Gastroesophageal sphincter (tissue), 4 donors: ENCODE measurements around the gene HOXA11. TPM values are rescaled to one million over a fixed set of nuclear protein-coding genes. Genes with fewer than 3 reads are reported as not detected.

Experiments
- ATAC-seq: fragments of 150-250 bp; one replicate; pipeline ENCODE4 v1.9.1; 2016; ENCODE audit warnings: mild to moderate bottlenecking, moderate library complexity
- H3K27ac ChIP-seq, 4 donors: fragments of 200-600 bp; sonication (generic) in 3 of 4; 1 replicate in 3 of 4; 2 replicates in 1 of 4; pipeline ENCODE4 v1.5.1; 2016 to 2019
- H3K27me3 ChIP-seq: fragments of 200-600 bp; sonication (generic); one replicate; pipeline ENCODE4 v1.5.1; 2019
- H3K36me3 ChIP-seq, 2 donors: fragments of 200-600 bp; sonication (generic); one replicate each; pipeline ENCODE4 v1.5.1; 2019; ENCODE audit warnings: control low read depth in 1 of 2
- H3K4me1 ChIP-seq, 3 donors: fragments of 200-600 bp; sonication (generic); 1 replicate in 2 of 3; 2 replicates in 1 of 3; pipeline ENCODE4 v1.5.1; 2016 to 2019; ENCODE audit warnings: control low read depth in 2 of 3
- H3K4me3 ChIP-seq, 2 donors: fragments of 200-600 bp; sonication (generic); one replicate each; pipeline ENCODE4 v1.5.1; 2019; ENCODE audit warnings: mild to moderate bottlenecking in 1 of 2, moderate library complexity in 1 of 2
- H3K9me3 ChIP-seq, 3 donors: fragments of 200-600 bp; sonication (generic); one replicate each; pipeline ENCODE4 v1.5.1; 2017 to 2019; ENCODE audit warnings: control low read depth in 2 of 3
- CTCF ChIP-seq, 4 experiments: fragments of 200-600 bp in 2 of 4; fragments of 450-650 bp in 2 of 4; sonication (generic) in 1 of 4; IDR thresholded peaks; one replicate each; pipeline ENCODE4 v1.5.1; 2017 to 2019; ENCODE audit warnings: antibody characterized with exemption in 4 of 4, mild to moderate bottlenecking in 2 of 4, moderate library complexity in 2 of 4
- EP300 ChIP-seq: sonication (generic); formaldehyde crosslinking; IDR thresholded peaks from one replicate; pipeline ENCODE4 v1.6.1; 2017; ENCODE audit warnings: antibody characterized with exemption, mild to moderate bottlenecking
- POLR2A ChIP-seq, 2 donors: fragments of 450-650 bp; IDR thresholded peaks; one replicate each; pipeline ENCODE4 v1.6.1; 2017; ENCODE audit warnings: antibody characterized with exemption in 2 of 2, mild to moderate bottlenecking in 2 of 2, moderate library complexity in 1 of 2
- POLR2AphosphoS5 ChIP-seq: sonication (generic); formaldehyde crosslinking; IDR thresholded peaks from one replicate; pipeline ENCODE4 v1.6.1; 2017; ENCODE audit warnings: antibody characterized with exemption
- WGBS, 2 donors: methylation state at CpG; one replicate each; pipeline ENCODE4 v1.1.5; 2018; ENCODE audit warnings: low coverage in 1 of 2; 5-methylcytosine and 5-hydroxymethylcytosine counted together
- total RNA-seq, 4 donors: library from RNA; depleted of rRNA; stranded (reverse); fragments of >200 nt; gene quantifications; one replicate each; pipeline ENCODE4 v1.1.0, GENCODE V29; 2016

Gene HOXA11
- total RNA-seq, 4 donors from 2014 or later = 0.12 TPM; not detected in 3

- no peaks in the 10 kb centered on the region for H3K36me3 ChIP-seq
- WGBS, 2 donors = 27% methylated on average over 2 of the region's 50 CpGs; no CpG with 5 or more reads in 1 of the 2 donors
- peaks cover 0 to 27% (median 4%) of the 10 kb centered on the region in 3 donors for H3K4me1 ChIP-seq
- H3K27me3 ChIP-seq = peaks cover 99% of the 10 kb centered on the region
- no peaks in the 10 kb centered on the region for H3K9me3 ChIP-seq
- ATAC-seq = no peak
- TF ChIP-seq POLR2A (IDR thresholded peaks at IDR 0.05) (no peak), EP300 (no peak), CTCF (IDR thresholded peaks at IDR 0.05) (no peak), POLR2AphosphoS5 (no peak)
- peak overlapping the region in 1 of 2 donors; percentile 18 for H3K4me3 ChIP-seq
- no peak overlapping the region for H3K27ac ChIP-seq
These were observed 28.6 kb upstream of the HOXA11 start for GRCh38 chr7:27213433-27214238.

GRCh38 chr7:27212497-27213432 lies 27.7 kb upstream of the HOXA11 start:
- Histone ChIP-seq H3K9me3 (no peaks in the 10 kb centered on the region), H3K36me3 (no peaks in the 10 kb centered on the region), H3K4me1 (peaks cover 0 to 27% (median 4%) of the 10 kb centered on the region in 3 donors), H3K4me3 (peak overlapping the region in 1 of 2 donors; percentile 18), H3K27me3 (peaks cover 100% of the 10 kb centered on the region), H3K27ac (no peak overlapping the region)
- WGBS, 2 donors = 9 to 13% methylated on average over 16 to 25 of the region's 52 CpGs
- no peak for ATAC-seq
- no peak for TF ChIP-seq CTCF (IDR thresholded peaks at IDR 0.05)

DNA sequence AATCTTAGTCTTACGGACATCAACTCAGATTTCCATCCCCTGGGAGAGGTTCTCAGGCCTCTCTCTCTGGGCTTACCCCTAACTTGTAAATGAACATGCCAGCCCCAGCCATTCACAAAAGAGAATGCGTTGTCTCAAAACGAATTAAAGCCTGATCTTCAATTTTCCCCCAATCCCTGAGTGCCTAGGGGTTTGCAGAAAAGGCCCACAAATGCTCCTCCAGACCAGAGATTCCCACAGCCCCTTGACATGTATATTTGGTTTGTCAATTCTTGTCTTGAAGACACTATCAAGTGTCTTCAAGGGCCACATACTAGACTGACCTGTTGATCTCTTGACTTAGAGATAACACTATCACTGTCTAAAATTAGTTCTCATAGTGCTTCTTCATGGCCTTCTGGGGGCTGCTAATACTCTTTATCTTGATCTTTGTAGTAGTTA lies 26.8 kb upstream of the HOXA11 start:
- WGBS, 2 donors = 26% methylated on average over 3 of the region's 3 CpGs
- Histone ChIP-seq H3K27ac (no peak overlapping the region), H3K36me3 (no peaks in the 10 kb centered on the region), H3K9me3 (no peaks in the 10 kb centered on the region), H3K27me3 (peaks cover 100% of the 10 kb centered on the region), H3K4me3 (no peak overlapping the region), H3K4me1 (peaks cover 0 to 27% (median 4%) of the 10 kb centered on the region in 3 donors)
- no peak for ATAC-seq
- TF ChIP-seq EP300 (no peak), POLR2AphosphoS5 (peak; percentile 41)

GRCh38 chr7:27211084-27211446 lies 26.0 kb upstream of the HOXA11 start:
- H3K4me3 ChIP-seq = no peak overlapping the region
- no peak for TF ChIP-seq CTCF (IDR thresholded peaks at IDR 0.05)
- no peak for TF ChIP-seq EP300
- TF ChIP-seq POLR2AphosphoS5 = no peak
- no peak for TF ChIP-seq POLR2A (IDR thresholded peaks at IDR 0.05)
- ATAC-seq = no peak
- H3K9me3 ChIP-seq = no peaks in the 10 kb centered on the region
- peaks cover 0 to 27% (median 4%) of the 10 kb centered on the region in 3 donors for H3K4me1 ChIP-seq
- no peaks in the 10 kb centered on the region for H3K36me3 ChIP-seq
- 100% methylated on average over 1 of the region's 1 CpG; no CpG with 5 or more reads in 1 of the 2 donors for WGBS, 2 donors
- no peak overlapping the region for H3K27ac ChIP-seq
- peaks cover 100% of the 10 kb centered on the region for H3K27me3 ChIP-seq

GRCh38 chr7:27210441-27211083 lies 25.5 kb upstream of the HOXA11 start:
- 5 to 13% methylated on average over 13 to 15 of the region's 32 CpGs for WGBS, 2 donors
- H3K4me1 ChIP-seq = peaks cover 0 to 30% (median 4%) of the 10 kb centered on the region in 3 donors
- no peak overlapping the region for H3K27ac ChIP-seq

More at GRCh38 chr7:27210441-27211083, 25.5 kb upstream of the HOXA11 start:
- TF ChIP-seq POLR2AphosphoS5 (no peak), CTCF (IDR thresholded peaks at IDR 0.05) (peak in 3 of 4 experiments; percentile 67 to 82 (median 72)), EP300 (no peak), POLR2A (IDR thresholded peaks at IDR 0.05) (no peak)
- peaks cover 100% of the 10 kb centered on the region for H3K27me3 ChIP-seq
- no peaks in the 10 kb centered on the region for H3K9me3 ChIP-seq
- H3K4me3 ChIP-seq = peak overlapping the region in 1 of 2 donors; percentile 31
- ATAC-seq = no peak
- no peaks in the 10 kb centered on the region for H3K36me3 ChIP-seq
